GM10248 (cell line): ENCODE data around the gene SLC25A1.

Experiments used
- CTCF ChIA-PET: fragments of 300-600 bp; sonication (Branson Sonifier 250); formaldehyde crosslinking; extraction: SDS; loops from one replicate; lab custom pipeline; 2021; ENCODE audit warnings: antibody characterized with exemption; lab: Yijun Ruan, JAX
- POLR2A ChIA-PET: fragments of 350-650 bp; sonication (Branson Sonifier 250); formaldehyde crosslinking; extraction: SDS; loops from one replicate; lab custom pipeline; 2020; ENCODE audit warnings: antibody characterized with exemption; lab: Yijun Ruan, JAX
- DNase-seq: peaks from one replicate; pipeline ENCODE4 v3.0.0; 2012; ENCODE audit errors: extremely low spot score
- TF ChIP-seq, protein P1 (sequence below): IDR thresholded peaks from 2 replicates; pipeline ENCODE4 v1.5.1; 2012; ENCODE audit warnings: mild to moderate bottlenecking, low read depth; ENCODE audit errors: extremely low read depth, missing control alignments, control extremely low read depth

SLC25A1 gene

DNA sequence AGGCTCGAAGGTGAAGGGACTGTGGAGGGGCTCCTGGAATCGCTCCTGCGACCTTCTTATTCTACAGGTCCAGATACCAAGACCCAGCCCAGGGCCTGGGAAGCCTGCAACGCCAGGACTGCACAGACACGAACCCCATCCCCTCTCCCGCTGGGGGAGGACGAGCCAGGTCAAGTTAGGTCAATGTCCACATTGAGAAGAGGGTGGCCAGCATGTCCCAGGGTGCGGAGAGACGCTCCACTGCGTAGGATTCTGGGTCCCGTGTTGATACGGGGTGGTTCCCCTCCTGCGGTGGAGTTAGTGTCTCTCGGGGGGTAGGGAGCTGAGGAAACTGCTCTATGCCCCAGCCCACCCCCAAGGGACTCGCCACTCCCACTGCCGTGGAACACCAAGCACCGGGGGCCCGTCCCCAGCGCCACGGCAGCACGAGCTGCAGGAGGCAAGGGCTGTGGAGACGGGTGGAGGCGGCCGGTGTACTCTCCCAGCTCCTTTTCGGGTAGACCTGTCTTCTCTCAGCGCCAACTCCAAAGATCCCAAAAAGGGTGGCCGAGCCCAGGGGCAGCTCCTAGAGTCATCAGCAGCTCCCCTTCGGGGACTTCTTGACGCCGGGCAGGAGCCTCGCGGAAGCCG, 30.0 kb downstream of the SLC25A1 start:
- POLR2A ChIA-PET: no interaction called here
- no peak for DNase-seq
- CTCF ChIA-PET: interaction anchor here (0.8 to 0.9 kb wide), 2 partner anchors 27 to 481 kb away, joined by 3 to 4 read pairs; partner anchors contain the start of gene DGCR2
- TF ChIP-seq, protein P1, sequence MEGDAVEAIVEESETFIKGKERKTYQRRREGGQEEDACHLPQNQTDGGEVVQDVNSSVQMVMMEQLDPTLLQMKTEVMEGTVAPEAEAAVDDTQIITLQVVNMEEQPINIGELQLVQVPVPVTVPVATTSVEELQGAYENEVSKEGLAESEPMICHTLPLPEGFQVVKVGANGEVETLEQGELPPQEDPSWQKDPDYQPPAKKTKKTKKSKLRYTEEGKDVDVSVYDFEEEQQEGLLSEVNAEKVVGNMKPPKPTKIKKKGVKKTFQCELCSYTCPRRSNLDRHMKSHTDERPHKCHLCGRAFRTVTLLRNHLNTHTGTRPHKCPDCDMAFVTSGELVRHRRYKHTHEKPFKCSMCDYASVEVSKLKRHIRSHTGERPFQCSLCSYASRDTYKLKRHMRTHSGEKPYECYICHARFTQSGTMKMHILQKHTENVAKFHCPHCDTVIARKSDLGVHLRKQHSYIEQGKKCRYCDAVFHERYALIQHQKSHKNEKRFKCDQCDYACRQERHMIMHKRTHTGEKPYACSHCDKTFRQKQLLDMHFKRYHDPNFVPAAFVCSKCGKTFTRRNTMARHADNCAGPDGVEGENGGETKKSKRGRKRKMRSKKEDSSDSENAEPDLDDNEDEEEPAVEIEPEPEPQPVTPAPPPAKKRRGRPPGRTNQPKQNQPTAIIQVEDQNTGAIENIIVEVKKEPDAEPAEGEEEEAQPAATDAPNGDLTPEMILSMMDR: no peak

DNA sequence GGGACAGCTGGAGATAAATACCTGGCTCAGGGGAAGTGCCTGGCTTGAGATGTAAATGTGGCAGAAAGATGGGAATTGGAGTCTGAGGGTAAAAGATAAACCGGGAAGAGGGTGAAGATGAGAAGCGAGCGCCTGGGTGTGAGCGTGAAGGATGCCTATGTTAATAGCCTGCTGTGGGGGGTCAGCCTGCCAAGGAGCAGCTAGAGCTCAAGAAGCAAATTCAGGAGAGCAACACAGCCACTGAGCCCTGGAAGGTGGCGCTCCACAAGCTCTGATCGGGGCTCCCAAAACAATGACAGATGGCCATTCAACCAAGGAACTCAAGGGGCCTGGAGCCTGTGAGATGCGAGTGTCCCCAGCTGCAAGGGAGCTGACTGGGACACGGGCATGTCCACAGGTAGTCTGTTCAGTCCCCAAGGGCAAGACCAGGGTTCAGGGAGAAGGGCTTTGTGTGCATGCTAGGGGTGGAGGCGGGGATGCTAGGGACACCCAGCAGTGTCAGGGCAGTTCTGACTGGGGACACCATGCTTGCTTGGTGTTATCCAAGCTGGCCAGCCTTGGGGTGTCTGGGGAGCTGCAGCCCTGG, 31.2 kb downstream of the SLC25A1 start:
- TF ChIP-seq, protein P1: no peak
- CTCF ChIA-PET: interaction anchor here (0.8 to 4.7 kb wide), 3 partner anchors 8 to 483 kb away, joined by 4 to 39 read pairs (median 4); no protein-coding TSS in a partner anchor
- no peak for DNase-seq
- POLR2A ChIA-PET: no interaction called here

DNA sequence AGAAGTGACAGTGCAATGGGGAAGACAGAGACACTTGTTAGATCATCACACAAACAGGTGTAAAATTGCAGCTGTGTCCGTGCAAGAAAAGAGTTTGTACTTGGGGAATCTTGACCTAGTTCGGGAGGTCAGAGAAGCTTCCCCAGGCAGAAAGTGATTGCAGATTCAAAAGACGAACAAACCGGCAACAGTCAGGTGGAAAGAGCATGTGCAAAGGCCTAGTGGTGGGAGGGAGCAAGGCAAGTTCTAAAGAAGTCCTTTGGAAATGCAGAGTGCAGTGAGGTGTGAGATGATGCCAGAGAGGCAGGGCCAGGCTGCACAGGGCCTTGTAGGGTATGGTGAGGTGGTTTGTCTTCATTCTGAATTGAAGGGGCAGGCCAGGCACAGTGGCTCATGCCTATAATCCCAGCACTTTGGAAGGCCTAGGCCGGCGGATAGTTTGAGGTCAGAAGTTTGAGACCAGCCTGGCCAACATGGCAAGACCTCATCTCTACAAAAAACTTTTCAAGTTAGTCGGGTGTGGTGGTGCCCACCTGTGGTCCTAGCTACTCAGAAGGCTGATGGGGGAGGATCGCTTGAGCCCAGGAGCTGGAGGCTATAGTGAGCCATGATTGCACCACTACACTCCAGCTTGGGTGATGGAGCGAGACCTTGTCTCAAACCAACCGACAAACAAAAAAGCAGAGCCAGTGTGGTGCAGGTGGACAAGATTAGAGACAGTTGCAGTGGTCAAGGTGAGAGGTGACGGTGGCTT, 32.1 kb downstream of the SLC25A1 start:
- TF ChIP-seq, protein P1: no peak
- DNase-seq: no peak
- ChIA-PET CTCF (interaction anchor here (0.8 to 4.7 kb wide), 4 partner anchors 9 to 484 kb away, joined by 4 to 39 read pairs (median 16); no protein-coding TSS in a partner anchor), POLR2A (no interaction called here)

DNA sequence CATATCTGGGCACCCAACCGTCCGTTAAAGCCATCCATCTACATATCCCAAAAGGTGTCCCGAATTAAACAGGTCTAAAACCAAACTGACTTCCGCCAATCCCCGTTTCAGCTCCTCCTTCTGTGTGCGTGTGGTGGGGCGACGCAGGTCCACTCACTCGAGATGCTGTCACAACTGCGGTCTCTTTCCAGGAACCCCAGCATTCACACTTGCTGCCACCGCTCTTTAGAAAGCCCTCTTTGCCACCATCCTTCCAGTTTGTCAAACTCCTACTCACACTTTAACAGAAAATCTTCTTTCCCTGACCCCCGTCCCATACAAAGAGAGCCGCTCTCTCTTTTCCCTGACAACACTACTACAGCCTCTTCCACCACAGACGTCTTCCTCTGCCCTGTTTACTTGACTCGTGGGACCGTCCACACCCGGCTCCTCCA, 34.6 kb downstream of the SLC25A1 start:
- CTCF ChIA-PET: interaction anchor here (0.7 to 4.7 kb wide), 25 partner anchors 10 to 489 kb away, joined by 3 to 39 read pairs (median 5); partner anchors contain the start of genes CLTCL1, DGCR2, SLC25A1 and TSSK2
- TF ChIP-seq, protein P1: no peak
- POLR2A ChIA-PET: interaction anchor here (1.0 kb wide), 1 partner anchor 30 kb away, joined by 3 read pairs; no protein-coding TSS in a partner anchor
- no peak for DNase-seq

DNA sequence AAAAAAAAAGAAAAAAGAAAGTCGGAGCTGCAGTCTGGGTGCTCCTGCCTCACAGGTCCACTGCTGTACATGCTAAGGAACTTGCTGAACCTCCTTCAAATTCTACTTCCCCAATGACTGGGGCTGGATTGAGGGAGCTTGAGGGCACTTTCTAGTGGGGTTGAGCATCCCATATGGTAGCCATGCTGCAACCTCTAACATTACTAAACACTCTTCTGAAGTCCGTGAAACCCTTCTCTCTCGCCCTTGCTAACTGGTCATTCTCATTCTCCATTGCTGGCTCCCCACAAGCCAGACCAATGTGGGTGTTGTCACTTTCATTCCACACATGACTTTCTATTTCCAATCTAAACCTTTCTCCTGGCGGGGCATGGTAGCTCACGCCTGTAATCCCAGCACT, 35.3 kb downstream of the SLC25A1 start:
- no peak for DNase-seq
- TF ChIP-seq, protein P1: no peak
- ChIA-PET POLR2A (interaction anchor here (1.0 kb wide), 1 partner anchor 31 kb away, joined by 3 read pairs; no protein-coding TSS in a partner anchor), CTCF (interaction anchor here (0.7 to 4.7 kb wide), 14 partner anchors 10 to 486 kb away, joined by 3 to 39 read pairs (median 6); partner anchors contain the start of genes CLTCL1 and TSSK2)

DNA sequence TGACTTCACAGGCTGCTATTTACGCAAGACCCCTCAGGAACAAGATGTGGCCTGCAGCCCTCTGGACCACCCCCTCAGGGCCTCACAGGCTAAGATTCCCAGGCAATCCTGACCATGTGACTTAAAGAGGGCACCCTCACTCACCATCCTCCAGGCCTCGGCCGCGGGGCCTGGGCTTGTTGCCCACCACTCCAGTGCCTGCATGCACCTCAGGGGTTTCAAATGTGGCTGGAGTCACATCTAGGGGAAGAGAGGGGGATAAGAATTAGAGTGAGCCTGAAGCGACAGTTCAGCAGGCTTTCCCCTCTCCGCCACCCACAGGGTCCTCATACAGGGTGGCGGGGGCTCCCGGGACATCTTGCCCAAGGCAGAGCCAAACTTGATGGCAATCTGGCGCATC, 36.1 kb downstream of the SLC25A1 start:
- ChIA-PET POLR2A (interaction anchor here (1.0 kb wide), 1 partner anchor 9 kb away, joined by 4 read pairs; no protein-coding TSS in a partner anchor), CTCF (interaction anchor here (2.5 to 3.0 kb wide), 2 partner anchors 14 to 26 kb away, joined by 5 to 9 read pairs; no protein-coding TSS in a partner anchor)
- TF ChIP-seq, protein P1: no peak
- DNase-seq: no peak
